ENCODE results near the gene DNAH3. TPM values are rescaled to one million over a fixed set of nuclear protein-coding genes. Genes with fewer than 3 reads are reported as not detected.

Gene DNAH3
- total RNA-seq, 4 donors from 2014 or later: under 0.01 to 2.1 (median 0.93) TPM

GRCh38 chr16:21092951-21093350 lies 57.7 kb downstream of the DNAH3 start:
- DNase-seq: no peak
- no peaks in the 10 kb centered on the region for H3K36me3 ChIP-seq
- no peak overlapping the region for H3K4me3 ChIP-seq
- no peaks in the 10 kb centered on the region for H3K4me1 ChIP-seq
- intact Hi-C loops (cut with DNase I; ENCODE audit: low total_unique reads): no loop called here
- no peak overlapping the region for H3K27ac ChIP-seq
- H3K27me3 ChIP-seq: no peaks in the 10 kb centered on the region
- H3K9me3 ChIP-seq: no peaks in the 10 kb centered on the region
- no peak for TF ChIP-seq POLR2A (IDR thresholded peaks at IDR 0.05)
- TF ChIP-seq, protein P1, sequence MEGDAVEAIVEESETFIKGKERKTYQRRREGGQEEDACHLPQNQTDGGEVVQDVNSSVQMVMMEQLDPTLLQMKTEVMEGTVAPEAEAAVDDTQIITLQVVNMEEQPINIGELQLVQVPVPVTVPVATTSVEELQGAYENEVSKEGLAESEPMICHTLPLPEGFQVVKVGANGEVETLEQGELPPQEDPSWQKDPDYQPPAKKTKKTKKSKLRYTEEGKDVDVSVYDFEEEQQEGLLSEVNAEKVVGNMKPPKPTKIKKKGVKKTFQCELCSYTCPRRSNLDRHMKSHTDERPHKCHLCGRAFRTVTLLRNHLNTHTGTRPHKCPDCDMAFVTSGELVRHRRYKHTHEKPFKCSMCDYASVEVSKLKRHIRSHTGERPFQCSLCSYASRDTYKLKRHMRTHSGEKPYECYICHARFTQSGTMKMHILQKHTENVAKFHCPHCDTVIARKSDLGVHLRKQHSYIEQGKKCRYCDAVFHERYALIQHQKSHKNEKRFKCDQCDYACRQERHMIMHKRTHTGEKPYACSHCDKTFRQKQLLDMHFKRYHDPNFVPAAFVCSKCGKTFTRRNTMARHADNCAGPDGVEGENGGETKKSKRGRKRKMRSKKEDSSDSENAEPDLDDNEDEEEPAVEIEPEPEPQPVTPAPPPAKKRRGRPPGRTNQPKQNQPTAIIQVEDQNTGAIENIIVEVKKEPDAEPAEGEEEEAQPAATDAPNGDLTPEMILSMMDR (IDR thresholded peaks at IDR 0.05): no peak

GRCh38 chr16:21088646-21089538 lies 61.8 kb downstream of the DNAH3 start:
- no peak for DNase-seq
- H3K36me3 ChIP-seq: no peaks in the 10 kb centered on the region
- H3K27me3 ChIP-seq: no peaks in the 10 kb centered on the region
- H3K4me3 ChIP-seq: no peak overlapping the region
- no peaks in the 10 kb centered on the region for H3K9me3 ChIP-seq
- no peaks in the 10 kb centered on the region for H3K4me1 ChIP-seq
- intact Hi-C loops (cut with DNase I; ENCODE audit: low total_unique reads): no loop called here
- TF ChIP-seq, protein P1 (IDR thresholded peaks at IDR 0.05): no peak
- TF ChIP-seq POLR2A (IDR thresholded peaks at IDR 0.05): no peak
- H3K27ac ChIP-seq: no peak overlapping the region

DNA sequence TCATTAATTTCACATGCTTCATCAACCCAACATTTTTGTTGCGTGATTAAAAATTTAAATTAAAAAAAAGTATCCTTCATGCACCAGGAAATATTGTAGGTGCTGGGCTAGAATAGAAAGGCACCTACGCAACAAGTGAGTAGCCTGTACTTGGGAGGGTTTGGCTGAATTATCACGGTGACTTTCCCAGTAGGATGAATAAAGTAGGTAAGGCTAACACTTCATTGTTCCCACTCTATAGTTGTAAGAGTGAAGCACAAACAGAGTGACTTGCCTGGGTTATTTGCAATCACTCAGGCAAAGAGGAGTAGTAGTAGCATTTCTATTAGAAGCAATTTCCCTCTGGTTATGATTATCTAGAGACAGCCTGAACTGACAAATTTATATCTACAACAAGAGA lies 62.5 kb downstream of the DNAH3 start:
- no peaks in the 10 kb centered on the region for H3K36me3 ChIP-seq
- TF ChIP-seq, protein P1 (IDR thresholded peaks at IDR 0.05): no peak
- no peak for TF ChIP-seq POLR2A (IDR thresholded peaks at IDR 0.05)
- H3K27me3 ChIP-seq: no peaks in the 10 kb centered on the region
- H3K9me3 ChIP-seq: no peaks in the 10 kb centered on the region
- DNase-seq: no peak
- H3K27ac ChIP-seq: no peak overlapping the region
- H3K4me3 ChIP-seq: no peak overlapping the region
- H3K4me1 ChIP-seq: no peaks in the 10 kb centered on the region
- intact Hi-C loops (cut with DNase I; ENCODE audit: low total_unique reads): no loop called here

- TF ChIP-seq, protein P1 (IDR thresholded peaks at IDR 0.05): no peak
- no peak for TF ChIP-seq POLR2A (IDR thresholded peaks at IDR 0.05)
- DNase-seq: no peak
- Histone ChIP-seq H3K27me3 (no peaks in the 10 kb centered on the region), H3K4me1 (no peaks in the 10 kb centered on the region), H3K4me3 (no peak overlapping the region), H3K27ac (no peak overlapping the region), H3K9me3 (no peaks in the 10 kb centered on the region), H3K36me3 (no peaks in the 10 kb centered on the region)
- intact Hi-C loops (cut with DNase I; ENCODE audit: low total_unique reads): loop anchor here (5.0 kb wide), 1 partner anchor 237 kb away; no protein-coding TSS in a partner anchor
Observed at GRCh38 chr16:21084631-21085225, 65.9 kb downstream of the DNAH3 start.

DNA sequence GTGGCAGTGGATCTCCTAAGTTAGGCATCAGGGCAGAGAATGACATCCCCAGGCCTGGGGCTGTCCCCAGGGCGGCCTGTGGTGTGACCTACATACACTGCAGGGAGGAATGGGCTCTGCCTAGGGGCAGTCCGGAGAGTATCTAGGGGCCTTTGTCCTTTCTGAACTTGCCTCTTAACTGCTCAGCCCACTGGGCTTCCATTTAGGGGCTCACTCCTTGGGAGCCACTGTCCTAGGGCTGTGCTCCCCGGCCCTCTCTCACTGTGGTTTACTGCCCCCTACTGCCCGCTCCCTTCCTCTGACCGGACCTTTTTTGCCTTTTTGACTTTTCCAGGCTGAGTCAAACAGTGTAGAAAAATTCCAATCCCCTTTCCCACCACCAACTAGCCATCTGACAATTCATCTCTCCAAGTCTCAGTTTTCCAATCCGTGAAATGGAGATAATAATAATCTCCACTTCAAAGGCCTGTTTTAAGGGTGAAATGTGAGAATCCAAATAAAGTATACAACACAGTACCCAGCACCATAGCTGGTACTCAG lies 66.8 kb downstream of the DNAH3 start:
- intact Hi-C loops (cut with DNase I; ENCODE audit: low total_unique reads): loop anchor here (5.0 kb wide), 1 partner anchor 236 kb away; no protein-coding TSS in a partner anchor
- Histone ChIP-seq H3K4me1 (no peaks in the 10 kb centered on the region), H3K36me3 (no peaks in the 10 kb centered on the region), H3K27ac (peak overlapping the region in 1 of 2 donors; percentile 45), H3K9me3 (no peaks in the 10 kb centered on the region), H3K27me3 (no peaks in the 10 kb centered on the region), H3K4me3 (no peak overlapping the region)
- TF ChIP-seq, protein P1 (IDR thresholded peaks at IDR 0.05): peak; percentile 54 to 70 (median 66)
- TF ChIP-seq POLR2A (IDR thresholded peaks at IDR 0.05): no peak
- peak; percentile 47 to 59 for DNase-seq
